ENCODE data around the gene CPM. TPM values are rescaled to one million over a fixed set of nuclear protein-coding genes. Genes with fewer than 3 reads are reported as not detected.
"Not testable (repeated sequence)": the region's sequence is repeated elsewhere in the genome, so short reads cannot be mapped to it uniquely, and the experiment has no call there.

CPM gene
- total RNA-seq, 3 donors from 2014 or later (not counting 1 experiment from before 2014, with no cell fraction given) = 0.25 to 1.6 (median 0.68) TPM

DNA sequence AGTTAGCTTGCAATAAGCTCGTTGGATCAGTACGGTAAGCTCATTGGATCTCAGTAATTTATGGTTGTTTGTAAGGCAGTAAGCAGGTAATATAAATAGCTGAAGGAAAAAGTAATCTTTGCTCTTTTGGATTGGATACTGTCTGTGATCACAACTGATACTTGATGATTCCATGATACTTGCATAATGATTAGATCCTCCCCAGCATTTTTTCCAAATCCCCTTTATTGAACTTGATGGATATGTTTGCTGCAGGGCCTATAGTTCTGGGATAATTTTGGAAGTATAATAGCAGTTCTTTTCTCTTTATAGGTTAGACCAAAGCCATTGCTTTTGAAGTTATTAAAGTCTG, 119.8 kb downstream of the CPM start:
- Histone ChIP-seq H3K9me3 (ENCODE audit: control insufficient read depth, insufficient read depth, low read length) (no peaks in the 10 kb centered on the region), H3K4me3 (ENCODE audit: low read length) (no peak overlapping the region), H3K27me3 (ENCODE audit: control insufficient read depth, insufficient read depth, low read length) (no peaks in the 10 kb centered on the region), H3K4me1 (ENCODE audit: control insufficient read depth, insufficient read depth, low read length) (peaks cover 13% of the 10 kb centered on the region), H3K27ac (ENCODE audit: low read length) (no peak overlapping the region), H3K36me3 (ENCODE audit: control insufficient read depth, insufficient read depth, low read length) (peaks cover 61% of the 10 kb centered on the region)
- Mint-ChIP-seq H3K4me3 (no peak overlapping the region), H3K9me3 (no peaks in the 10 kb centered on the region), H3K27ac (peak overlapping the region; percentile 10 to 72), H3K36me3 (no peaks in the 10 kb centered on the region), H3K27me3 (ENCODE audit: low read depth in 2 of 2) (no peaks in the 10 kb centered on the region), H3K4me1 (peaks cover 24 to 40% of the 10 kb centered on the region in 2 donors)
- ATAC-seq (no peak), DNase-seq (no peak)
- intact Hi-C loops (cut with micrococcal nuclease) = no loop called here
- 89% methylated on average over 2 of the region's 2 CpGs for WGBS (ENCODE audit: insufficient coverage)
- TF ChIP-seq, protein P1, sequence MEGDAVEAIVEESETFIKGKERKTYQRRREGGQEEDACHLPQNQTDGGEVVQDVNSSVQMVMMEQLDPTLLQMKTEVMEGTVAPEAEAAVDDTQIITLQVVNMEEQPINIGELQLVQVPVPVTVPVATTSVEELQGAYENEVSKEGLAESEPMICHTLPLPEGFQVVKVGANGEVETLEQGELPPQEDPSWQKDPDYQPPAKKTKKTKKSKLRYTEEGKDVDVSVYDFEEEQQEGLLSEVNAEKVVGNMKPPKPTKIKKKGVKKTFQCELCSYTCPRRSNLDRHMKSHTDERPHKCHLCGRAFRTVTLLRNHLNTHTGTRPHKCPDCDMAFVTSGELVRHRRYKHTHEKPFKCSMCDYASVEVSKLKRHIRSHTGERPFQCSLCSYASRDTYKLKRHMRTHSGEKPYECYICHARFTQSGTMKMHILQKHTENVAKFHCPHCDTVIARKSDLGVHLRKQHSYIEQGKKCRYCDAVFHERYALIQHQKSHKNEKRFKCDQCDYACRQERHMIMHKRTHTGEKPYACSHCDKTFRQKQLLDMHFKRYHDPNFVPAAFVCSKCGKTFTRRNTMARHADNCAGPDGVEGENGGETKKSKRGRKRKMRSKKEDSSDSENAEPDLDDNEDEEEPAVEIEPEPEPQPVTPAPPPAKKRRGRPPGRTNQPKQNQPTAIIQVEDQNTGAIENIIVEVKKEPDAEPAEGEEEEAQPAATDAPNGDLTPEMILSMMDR (IDR thresholded peaks at IDR 0.05) = no peak

- peaks cover 56% of the 10 kb centered on the region for H3K36me3 ChIP-seq (ENCODE audit: control insufficient read depth, insufficient read depth, low read length)
- no peak overlapping the region for H3K4me3 Mint-ChIP-seq
Observed at GRCh38 chr12:68812553-68813241, 120.3 kb downstream of the CPM start.

DNA sequence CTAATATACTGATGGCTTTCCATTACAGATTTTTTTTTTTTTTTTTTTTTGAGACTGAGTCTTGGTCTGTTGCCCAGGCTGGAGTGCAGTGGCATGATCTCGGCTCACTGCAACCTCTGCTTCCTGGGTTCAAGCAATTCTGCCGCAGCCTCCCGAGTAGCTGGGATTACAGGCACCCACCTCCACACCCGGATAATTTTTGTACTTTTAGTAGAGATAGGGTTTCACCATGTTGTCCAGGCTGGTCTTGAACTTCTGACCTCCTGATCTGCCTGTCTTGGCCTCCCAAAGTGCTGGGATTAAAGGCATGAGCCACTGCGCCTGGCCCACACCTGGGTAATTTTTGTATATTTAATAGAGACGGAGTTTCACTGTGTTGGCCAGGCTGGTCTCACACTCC, 121.4 kb downstream of the CPM start:
- 93% methylated on average over 6 of the region's 6 CpGs for WGBS (ENCODE audit: insufficient coverage)
- H3K27me3 Mint-ChIP-seq (ENCODE audit: low read depth in 2 of 2); H3K36me3 Mint-ChIP-seq; H3K9me3 ChIP-seq (ENCODE audit: control insufficient read depth, insufficient read depth, low read length); ATAC-seq; intact Hi-C loops (cut with micrococcal nuclease); H3K27me3 ChIP-seq (ENCODE audit: control insufficient read depth, insufficient read depth, low read length); H3K4me3 Mint-ChIP-seq; H3K27ac ChIP-seq (ENCODE audit: low read length); H3K4me3 ChIP-seq (ENCODE audit: low read length); DNase-seq; H3K9me3 Mint-ChIP-seq: not testable (repeated sequence)
- Mint-ChIP-seq H3K4me1 (peaks cover 24 to 40% of the 10 kb centered on the region in 2 donors), H3K27ac (peak overlapping the region; percentile 29 to 76)
- Histone ChIP-seq H3K4me1 (ENCODE audit: control insufficient read depth, insufficient read depth, low read length) (peaks cover 18% of the 10 kb centered on the region), H3K36me3 (ENCODE audit: control insufficient read depth, insufficient read depth, low read length) (peaks cover 47% of the 10 kb centered on the region)

More at GRCh38 chr12:68812553-68813241, 120.3 kb downstream of the CPM start:
- H3K4me1 Mint-ChIP-seq = peaks cover 24 to 40% of the 10 kb centered on the region in 2 donors
- Histone ChIP-seq H3K27me3 (ENCODE audit: control insufficient read depth, insufficient read depth, low read length) (no peaks in the 10 kb centered on the region), H3K4me3 (ENCODE audit: low read length) (no peak overlapping the region), H3K4me1 (ENCODE audit: control insufficient read depth, insufficient read depth, low read length) (peaks cover 13% of the 10 kb centered on the region), H3K27ac (ENCODE audit: low read length) (no peak overlapping the region), H3K9me3 (ENCODE audit: control insufficient read depth, insufficient read depth, low read length) (no peaks in the 10 kb centered on the region)
- ATAC-seq = no peak
- no peaks in the 10 kb centered on the region for H3K27me3 Mint-ChIP-seq (ENCODE audit: low read depth in 2 of 2)
- no peaks in the 10 kb centered on the region for H3K9me3 Mint-ChIP-seq
- no peaks in the 10 kb centered on the region for H3K36me3 Mint-ChIP-seq
- TF ChIP-seq, protein P1 (IDR thresholded peaks at IDR 0.05) = no peak
- intact Hi-C loops (cut with micrococcal nuclease) = no loop called here
- DNase-seq = no peak
- peak overlapping the region; percentile 10 to 72 for H3K27ac Mint-ChIP-seq
- no CpG with 5 or more reads among the region's 1 CpG for WGBS (ENCODE audit: insufficient coverage)

DNA sequence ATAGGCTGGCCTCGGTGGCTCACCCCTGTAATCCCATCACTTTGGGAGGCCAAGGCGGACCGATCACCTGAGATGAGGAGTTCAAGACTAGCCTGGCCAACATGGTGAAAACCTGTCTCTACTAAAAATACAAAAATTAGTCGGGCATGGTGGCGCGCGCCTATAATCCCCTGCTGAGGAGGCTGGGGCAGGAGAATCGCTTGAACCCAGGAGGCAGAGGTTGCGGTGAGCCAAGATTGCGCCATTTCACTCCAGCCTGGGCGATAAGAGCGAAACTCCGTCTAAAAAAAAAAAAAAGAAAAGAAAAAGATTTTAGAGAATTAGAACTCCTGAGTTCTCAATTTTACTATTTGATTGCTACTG, 123.0 kb downstream of the CPM start:
- WGBS (ENCODE audit: insufficient coverage) = over 99% methylated on average over 11 of the region's 13 CpGs
- peaks cover 35% of the 10 kb centered on the region for H3K36me3 ChIP-seq (ENCODE audit: control insufficient read depth, insufficient read depth, low read length)
- H3K27me3 ChIP-seq (ENCODE audit: control insufficient read depth, insufficient read depth, low read length); intact Hi-C loops (cut with micrococcal nuclease); H3K4me3 ChIP-seq (ENCODE audit: low read length); H3K27ac ChIP-seq (ENCODE audit: low read length); H3K9me3 ChIP-seq (ENCODE audit: control insufficient read depth, insufficient read depth, low read length); ATAC-seq; H3K27me3 Mint-ChIP-seq (ENCODE audit: low read depth in 2 of 2); DNase-seq; H3K9me3 Mint-ChIP-seq; H3K36me3 Mint-ChIP-seq: not testable (repeated sequence)
- Mint-ChIP-seq H3K27ac (peak overlapping the region; percentile 69 to 96), H3K4me3 (peak overlapping the region; percentile 91), H3K4me1 (peaks cover 22 to 36% of the 10 kb centered on the region in 2 donors)
- H3K4me1 ChIP-seq (ENCODE audit: control insufficient read depth, insufficient read depth, low read length) = peaks cover 18% of the 10 kb centered on the region

Measured in natural killer cell (primary cell).